Right lobe of liver (tissue), 4 donors: ENCODE measurements around the gene CNTN3.

Experiments
- CTCF ChIP-seq, 4 donors: fragments of 200-600 bp in 3 of 4; fragments of 450-650 bp in 1 of 4; IDR thresholded peaks; one replicate each; pipeline versions ENCODE4 v1.5.1 to v1.8.0; 2016 to 2022; ENCODE audit warnings: antibody characterized with exemption in 4 of 4, mild to moderate bottlenecking in 2 of 4
- POLR2A ChIP-seq: fragments of 450-650 bp; IDR thresholded peaks from one replicate; pipeline ENCODE4 v1.6.1; 2017; ENCODE audit warnings: antibody characterized with exemption, mild to moderate bottlenecking
- donor health status: DM: no; HTN: no; CAD: no.
- donor health status: DM: no; HTN: no; CAD: no.
- donor health status: DM: no; HTN: yes; CAD: no.

- TF ChIP-seq CTCF (IDR thresholded peaks at IDR 0.05), result no peak
- TF ChIP-seq POLR2A, result no peak
These were observed 12.7 kb downstream of the CNTN3 start for GRCh38 chr3:74601793-74602192.
